HCT116 (cell line): ENCODE data around the gene MTLN. TPM values are rescaled to one million over a fixed set of nuclear protein-coding genes. Genes with fewer than 3 reads are reported as not detected.

ENCODE experiments used
- ATAC-seq: fragments of 200-7000 bp; cut with Tn5 transposase; 2 replicates; pipeline ENCODE4 v1.9.1; 2020; ENCODE audit warnings: mild to moderate bottlenecking, moderate library complexity
- BruUV-seq: library from RNA; stranded (reverse); fragments of 400-500 nt; replicated peaks from 2 replicates; lab custom pipeline; 2021; lab: Mats Ljungman, UMichigan
- CTCF ChIA-PET: fragments of 300-600 bp; sonication (Branson Sonifier 250); formaldehyde crosslinking; loops from one replicate; lab custom pipeline; 2021; ENCODE audit warnings: antibody characterized with exemption; lab: Charles Lee
- POLR2A ChIA-PET: fragments of 300-600, 350-600 bp; sonication (Branson Sonifier 250); formaldehyde crosslinking; loops from one replicate; lab custom pipeline; 2021; ENCODE audit warnings: antibody characterized with exemption; lab: Charles Lee
- RAD21 ChIA-PET, 2 experiments: fragments of 300-600 bp; sonication (Branson Sonifier 250); formaldehyde crosslinking; loops; one replicate each; lab custom pipeline; 2023; ENCODE audit warnings: low total read pairs in 2 of 2; ENCODE audit not compliant: uncharacterized antibody in 2 of 2, unreplicated experiment in 2 of 2, low non-redundant PET in 1 of 2; lab: Charles Lee
- DNase-seq: peaks from one replicate; pipeline ENCODE4 v3.0.0-alpha.2; 2010; ENCODE audit warnings: low read depth, low spot score
- H2AFZ ChIP-seq: fragments of 200-600 bp; shearing (Covaris generic), sonication (generic); 2 replicates; pipeline ENCODE4 v1.6.1; 2017; ENCODE audit warnings: low read depth, mixed run types, mixed read lengths, antibody characterized with exemption, low read length; ENCODE audit not compliant: poor library complexity, severe bottlenecking
- H3K27ac ChIP-seq: 2 replicates; pipeline ENCODE4 v1.5.1; 2012; ENCODE audit warnings: low read depth, low read length
- H3K27me3 ChIP-seq: fragments of 200-600 bp; sonication (generic); 2 replicates; pipeline ENCODE4 v1.6.1; 2016; ENCODE audit warnings: mixed run types, low read length, mixed read lengths; ENCODE audit not compliant: insufficient read depth
- H3K36me3 ChIP-seq, 2 experiments: fragments of 200-500 bp in 1 of 2; fragments of 200-600 bp in 1 of 2; sonication (Bioruptor generic) in 1 of 2; sonication (generic) in 1 of 2; 2 replicates each; pipeline versions ENCODE4 v1.5.1 to v1.6.1; 2014 to 2016; ENCODE audit warnings: low read length in 2 of 2, inconsistent platforms in 1 of 2, mixed read lengths in 1 of 2, mixed run types in 1 of 2; ENCODE audit not compliant: insufficient read depth in 2 of 2, control insufficient read depth in 1 of 2
- H3K4me1 ChIP-seq, 2 experiments: fragments of 200-600 bp in 1 of 2; sonication (generic) in 1 of 2; 2 replicates each; pipeline versions ENCODE4 v1.5.1 to v1.6.1; 2012 to 2017; ENCODE audit warnings: low read length in 2 of 2, inconsistent platforms in 1 of 2, mild to moderate bottlenecking in 1 of 2, mixed read lengths in 1 of 2, mixed run types in 1 of 2, moderate library complexity in 1 of 2; ENCODE audit not compliant: insufficient read depth in 2 of 2, control insufficient read depth in 1 of 2
- H3K4me2 ChIP-seq: fragments of 200-600 bp; sonication (generic); 2 replicates; pipeline ENCODE4 v1.6.1; 2017; ENCODE audit warnings: mixed run types, low read length, mixed read lengths
- H3K4me3 ChIP-seq, 2 experiments: fragments of 200-600 bp in 1 of 2; sonication (generic) in 1 of 2; replicated peaks in 1 of 2; 2 replicates each; pipeline ENCODE4 v1.5.1; 2011 to 2016; ENCODE audit warnings: low read length in 2 of 2, control low read depth in 1 of 2, low read depth in 1 of 2, mild to moderate bottlenecking in 1 of 2, mixed read lengths in 1 of 2, mixed run types in 1 of 2
- H3K79me2 ChIP-seq: fragments of 200-600 bp; sonication (generic); 2 replicates; pipeline ENCODE4 v1.6.1; 2017; ENCODE audit warnings: mild to moderate bottlenecking, mixed run types, low read length, moderate library complexity, mixed read lengths; ENCODE audit not compliant: insufficient read depth
- H3K9ac ChIP-seq: fragments of 200-600 bp; sonication (generic); 2 replicates; pipeline ENCODE4 v1.6.1; 2016; ENCODE audit warnings: low read length, mixed read lengths
- H3K9me2 ChIP-seq: fragments of 200-600 bp; sonication (generic), shearing (Covaris generic); 2 replicates; pipeline ENCODE4 v1.6.1; 2017; ENCODE audit warnings: mixed run types, mild to moderate bottlenecking, moderate library complexity; ENCODE audit not compliant: insufficient read depth
- H3K9me3 ChIP-seq, 2 experiments: fragments of 200-500 bp in 1 of 2; fragments of 200-600 bp in 1 of 2; sonication (Bioruptor generic) in 1 of 2; sonication (generic) in 1 of 2; 2 replicates each; pipeline ENCODE4 v1.6.1; 2014 to 2017; ENCODE audit warnings: low read length in 2 of 2, mixed read lengths in 2 of 2, inconsistent platforms in 1 of 2, low read depth in 1 of 2, mild to moderate bottlenecking in 1 of 2, mixed run types in 1 of 2, moderate library complexity in 1 of 2; ENCODE audit not compliant: control insufficient read depth in 1 of 2, insufficient read depth in 1 of 2
- H4K20me1 ChIP-seq: fragments of 200-600 bp; sonication (generic), shearing (Covaris generic); 2 replicates; pipeline ENCODE4 v1.6.1; 2017; ENCODE audit warnings: mixed run types, mild to moderate bottlenecking, moderate library complexity; ENCODE audit not compliant: insufficient read depth
- ATF3 ChIP-seq: IDR thresholded peaks from 2 replicates; pipeline ENCODE4 v1.6.1; 2012
- CEBPB ChIP-seq: IDR thresholded peaks from 2 replicates; pipeline ENCODE4 v1.6.1; 2012; ENCODE audit warnings: low read depth
- CTCF ChIP-seq, 3 experiments: fragments of 200-600 bp in 1 of 3; sonication (generic) in 1 of 3; IDR thresholded peaks in 2 of 3; conservative IDR thresholded peaks in 1 of 3; 2 replicates each; pipeline ENCODE4 v1.5.1; 2012 to 2017; ENCODE audit warnings: low read depth in 2 of 3, low read length in 2 of 3, antibody characterized with exemption in 1 of 3, borderline replicate concordance in 1 of 3, control low read depth in 1 of 3, mild to moderate bottlenecking in 1 of 3, mixed read lengths in 1 of 3, mixed run types in 1 of 3, moderate library complexity in 1 of 3; ENCODE audit not compliant: insufficient read depth in 1 of 3
- EGR1 ChIP-seq: IDR thresholded peaks from 2 replicates; pipeline ENCODE4 v1.6.1; 2012; ENCODE audit warnings: low read depth
- ELF1 ChIP-seq: IDR thresholded peaks from 2 replicates; pipeline ENCODE4 v1.6.1; 2012; ENCODE audit warnings: low read depth, borderline replicate concordance
- EZH2 ChIP-seq: fragments of 200-600 bp; sonication (generic); IDR thresholded peaks from 2 replicates; pipeline ENCODE4 v1.6.1; 2017; ENCODE audit warnings: antibody characterized with exemption, mixed run types
- FOSL1 ChIP-seq: IDR thresholded peaks from 2 replicates; pipeline ENCODE4 v1.6.1; 2012; ENCODE audit warnings: low read depth
- JUND ChIP-seq: IDR thresholded peaks from 2 replicates; pipeline ENCODE4 v1.6.1; 2012
- MAX ChIP-seq: IDR thresholded peaks from 2 replicates; pipeline ENCODE4 v1.6.1; 2012
- POLR2A ChIP-seq: IDR thresholded peaks from 2 replicates; pipeline ENCODE4 v1.7.0; 2011; ENCODE audit warnings: borderline replicate concordance; ENCODE audit not compliant: insufficient read depth, insufficient read length; ENCODE audit errors: extremely low read depth
- POLR2AphosphoS5 ChIP-seq: IDR thresholded peaks from 2 replicates; pipeline ENCODE4 v1.6.1; 2011; ENCODE audit warnings: mild to moderate bottlenecking, low read depth, low read length, moderate library complexity
- RAD21 ChIP-seq: IDR thresholded peaks from 2 replicates; pipeline ENCODE4 v1.6.1; 2012; ENCODE audit warnings: low read depth, mild to moderate bottlenecking
- SIN3A ChIP-seq: IDR thresholded peaks from 2 replicates; pipeline ENCODE4 v1.6.1; 2012; ENCODE audit warnings: low read depth
- SRF ChIP-seq: IDR thresholded peaks from 2 replicates; pipeline ENCODE4 v1.6.1; 2012; ENCODE audit warnings: low read depth
- TCF7L2 ChIP-seq: IDR thresholded peaks from 2 replicates; pipeline ENCODE4 v1.7.0; 2011; ENCODE audit warnings: borderline replicate concordance, inconsistent platforms; ENCODE audit not compliant: insufficient read depth, insufficient read length; ENCODE audit errors: extremely low read depth
- YY1 ChIP-seq: IDR thresholded peaks from 2 replicates; pipeline ENCODE4 v1.6.1; 2011; ENCODE audit warnings: low read length, low read depth, moderate library complexity, mild to moderate bottlenecking; ENCODE audit not compliant: insufficient replicate concordance; ENCODE audit errors: extremely low read depth
- ZBTB33 ChIP-seq: IDR thresholded peaks from 2 replicates; pipeline ENCODE4 v1.6.1; 2011; ENCODE audit warnings: mild to moderate bottlenecking, low read length, moderate library complexity; ENCODE audit not compliant: insufficient replicate concordance; ENCODE audit errors: extremely low read depth
- ZFX ChIP-seq: fragments of 450-650 bp; IDR thresholded peaks from 2 replicates; pipeline ENCODE4 v1.6.1; 2017
- ZNF274 ChIP-seq: fragments of 200-500 bp; sonication (Bioruptor generic); IDR thresholded peaks from 2 replicates; pipeline ENCODE4 v1.6.1; 2014; ENCODE audit warnings: mild to moderate bottlenecking, low read depth, low read length, inconsistent platforms
- intact Hi-C: fragments of 100-400 bp; cut with micrococcal nuclease; formaldehyde crosslinking; loops from 2 replicates; pipeline ENCODE4 v1.10.0; 2022
- total RNA-seq: library from RNA; stranded (reverse); gene quantifications from one replicate; pipeline ENCODE4 v1.2.1, GENCODE V29; 2021; ENCODE audit not compliant: unreplicated experiment

The MTLN gene
- total RNA-seq, 1 experiment from 2014 or later: 35.7 TPM

- Histone ChIP-seq H4K20me1 (no peaks in the 10 kb centered on the region), H3K36me3 (no peaks in the 10 kb centered on the region), H3K79me2 (no peaks in the 10 kb centered on the region), H3K27ac (no peak overlapping the region), H2AFZ (no peak overlapping the region), H3K4me2 (no peak overlapping the region), H3K27me3 (no peaks in the 10 kb centered on the region), H3K4me1 (no peaks in the 10 kb centered on the region), H3K9ac (no peak overlapping the region), H3K9me3 (no peaks in the 10 kb centered on the region), H3K9me2 (no peaks in the 10 kb centered on the region), H3K4me3 (no peak overlapping the region)
- intact Hi-C loops: no loop called here
- POLR2A ChIA-PET: no interaction called here
- DNase-seq: no peak
- no peak for ATAC-seq
- BruUV-seq: no TSS peak
- RAD21 ChIA-PET: no interaction called here
- no peak for TF ChIP-seq MAX
- CTCF ChIA-PET: no interaction called here
These were observed 14.3 kb downstream of the MTLN start for GRCh38 chr2:110198016-110198415.

GRCh38 chr2:110197452-110197851 is 14.9 kb downstream of the MTLN start:
- ATAC-seq: no peak
- no peak for TF ChIP-seq ZFX
- TF ChIP-seq SIN3A: no peak
- no peak for TF ChIP-seq FOSL1
- no peak for TF ChIP-seq YY1
- TF ChIP-seq RAD21: no peak
- no peak for TF ChIP-seq ZNF274
- TF ChIP-seq POLR2AphosphoS5: no peak
- TF ChIP-seq JUND: no peak
- TF ChIP-seq SRF: no peak
- no peak for TF ChIP-seq EGR1
- TF ChIP-seq CEBPB: no peak
- TF ChIP-seq ELF1: no peak
- TF ChIP-seq ATF3: no peak
- no peak for TF ChIP-seq EZH2
- TF ChIP-seq TCF7L2: no peak
- no peak for TF ChIP-seq ZBTB33
- no peak for TF ChIP-seq CTCF (IDR thresholded peaks at IDR 0.05 in 2 of 3, conservative IDR thresholded peaks at IDR 0.05 in 1 of 3; ENCODE audit: borderline replicate concordance in 1 of 3, insufficient read depth in 1 of 3, low read depth in 2 of 3, low read length in 2 of 3)
- no peak for TF ChIP-seq POLR2A
- TF ChIP-seq, all 23 proteins: peak for 0
- RAD21 ChIA-PET: no interaction called here

More at GRCh38 chr2:110197452-110197851, 14.9 kb downstream of the MTLN start:
- POLR2A ChIA-PET: no interaction called here
- Histone ChIP-seq H3K4me3 (no peak overlapping the region), H2AFZ (no peak overlapping the region), H3K27ac (no peak overlapping the region), H3K27me3 (no peaks in the 10 kb centered on the region), H3K9me2 (no peaks in the 10 kb centered on the region), H3K36me3 (no peaks in the 10 kb centered on the region), H3K4me1 (no peaks in the 10 kb centered on the region), H3K9me3 (no peaks in the 10 kb centered on the region), H3K79me2 (no peaks in the 10 kb centered on the region), H3K9ac (no peak overlapping the region), H4K20me1 (no peaks in the 10 kb centered on the region), H3K4me2 (no peak overlapping the region)
- DNase-seq: no peak
- intact Hi-C loops: no loop called here
- CTCF ChIA-PET: no interaction called here
- BruUV-seq: no TSS peak
